Germinal center (tissue), 1 donor: Measurements from ENCODE around the gene SLC16A3.

Source experiments
- DNase-seq: peaks from one replicate; pipeline ENCODE4 v3.0.0; 2012; ENCODE audit warnings: mixed read lengths, low spot score

Gene SLC16A3

DNA sequence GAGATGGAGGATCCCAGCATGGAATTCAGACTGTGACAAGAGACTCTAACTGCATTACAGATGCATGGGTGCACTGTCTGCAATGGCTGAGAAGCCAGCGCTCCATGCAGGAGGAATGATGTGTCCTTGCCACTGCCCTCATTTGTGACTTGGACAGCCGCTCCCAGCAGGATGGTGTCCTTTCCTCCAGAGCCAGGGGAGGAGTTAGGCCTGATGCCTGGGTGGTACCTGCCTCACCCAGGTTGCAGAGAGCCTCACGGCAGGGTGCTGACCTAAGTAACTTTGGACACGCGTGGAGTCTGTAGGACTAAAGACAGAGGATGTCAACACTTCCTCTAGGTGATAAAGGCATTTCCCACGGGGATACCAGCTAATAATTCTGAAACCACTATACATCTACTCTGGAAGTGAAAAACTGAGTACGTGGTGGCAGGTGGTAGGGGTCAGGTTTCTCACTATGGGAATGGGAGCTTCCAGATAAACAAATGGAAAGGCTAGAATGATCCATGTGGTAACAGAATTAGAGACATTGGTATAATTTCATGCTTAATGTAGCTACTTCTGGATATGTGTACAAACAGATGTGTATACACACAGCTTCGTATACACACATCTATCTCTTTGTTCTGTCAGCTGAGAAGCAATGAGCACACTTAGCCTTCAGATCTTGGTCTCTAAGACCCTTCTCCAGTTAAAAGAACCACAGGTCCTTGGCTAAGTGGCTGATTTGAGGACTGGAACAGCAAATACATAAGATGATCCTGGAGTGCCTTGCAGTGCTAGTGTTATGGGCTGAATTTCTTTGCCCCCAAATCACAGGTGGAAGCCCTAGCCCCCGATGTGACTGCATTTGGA is 58.4 kb downstream of the SLC16A3 start:
- no peak for DNase-seq

DNA sequence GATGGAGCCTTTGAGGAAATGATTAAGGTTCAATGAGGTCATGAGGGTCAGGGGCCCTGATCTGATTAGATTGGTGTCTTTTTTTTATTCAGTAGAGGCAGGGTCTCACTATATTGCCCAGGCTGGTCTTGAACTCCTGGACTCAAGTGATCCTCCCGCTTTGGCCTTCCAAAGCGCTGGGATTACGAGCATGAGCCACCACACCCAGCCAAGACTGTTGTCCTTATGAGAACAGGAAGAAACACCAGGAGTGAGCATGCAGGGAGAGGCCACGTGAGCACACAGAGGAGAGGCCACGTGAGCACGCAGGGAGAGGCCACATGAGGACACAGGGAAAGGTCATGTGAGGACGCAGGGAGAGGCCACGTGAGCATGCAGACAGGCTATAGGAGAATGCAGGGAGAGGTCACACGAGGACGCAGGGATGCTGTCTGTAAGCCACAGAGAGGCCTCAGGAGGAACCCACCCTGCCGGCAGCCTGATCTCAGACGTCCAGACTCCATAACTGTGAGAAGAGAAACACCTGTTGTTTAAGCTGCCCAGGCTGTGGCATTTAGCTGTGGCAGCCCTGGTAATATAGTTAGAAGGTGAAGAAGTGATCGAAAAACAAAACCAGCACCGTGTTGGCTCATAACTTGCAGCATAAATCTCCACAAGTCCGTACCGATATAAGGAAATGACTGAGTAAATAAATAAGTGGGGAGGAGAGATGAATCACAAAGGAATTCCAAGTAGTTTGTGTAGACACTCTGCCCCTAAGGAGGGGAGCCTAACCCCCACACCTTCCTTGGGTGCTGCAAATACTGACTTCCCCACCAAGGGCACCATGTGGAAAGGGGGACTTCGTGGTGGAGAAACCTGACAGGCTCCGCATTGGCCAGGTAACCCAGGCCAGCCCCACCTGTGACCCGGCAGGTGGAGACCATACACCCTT is 59.3 kb downstream of the SLC16A3 start:
- no peak for DNase-seq
